IPS-20b (cell line): Measurements from ENCODE around the gene CUL1.

Experiments
- H3K27ac ChIP-seq: one replicate; pipeline ENCODE4 v1.5.1; 2013; ENCODE audit warnings: low read length
- H3K27me3 ChIP-seq: 2 replicates; pipeline ENCODE4 v1.6.1; 2013; ENCODE audit warnings: mild to moderate bottlenecking, low read length, inconsistent platforms; ENCODE audit not compliant: insufficient read depth
- H3K36me3 ChIP-seq: 2 replicates; pipeline ENCODE4 v1.6.1; 2013; ENCODE audit warnings: low read depth, mild to moderate bottlenecking, inconsistent platforms, low read length, moderate library complexity; ENCODE audit not compliant: insufficient read depth
- H3K4me1 ChIP-seq: 2 replicates; pipeline ENCODE4 v1.6.1; 2013; ENCODE audit warnings: mild to moderate bottlenecking, control low read depth, inconsistent platforms, low read length, moderate library complexity; ENCODE audit not compliant: insufficient read depth
- H3K4me3 ChIP-seq: 2 replicates; pipeline ENCODE4 v1.5.1; 2013; ENCODE audit warnings: mild to moderate bottlenecking, low read length, inconsistent platforms
- H3K9ac ChIP-seq: 2 replicates; pipeline ENCODE4 v1.6.1; 2013; ENCODE audit warnings: low read depth, mild to moderate bottlenecking, inconsistent platforms, low read length, moderate library complexity
- H3K9me3 ChIP-seq: 2 replicates; pipeline ENCODE4 v1.6.1; 2013; ENCODE audit warnings: mild to moderate bottlenecking, low read depth, low read length, inconsistent platforms; ENCODE audit not compliant: insufficient read depth

CUL1 gene

DNA sequence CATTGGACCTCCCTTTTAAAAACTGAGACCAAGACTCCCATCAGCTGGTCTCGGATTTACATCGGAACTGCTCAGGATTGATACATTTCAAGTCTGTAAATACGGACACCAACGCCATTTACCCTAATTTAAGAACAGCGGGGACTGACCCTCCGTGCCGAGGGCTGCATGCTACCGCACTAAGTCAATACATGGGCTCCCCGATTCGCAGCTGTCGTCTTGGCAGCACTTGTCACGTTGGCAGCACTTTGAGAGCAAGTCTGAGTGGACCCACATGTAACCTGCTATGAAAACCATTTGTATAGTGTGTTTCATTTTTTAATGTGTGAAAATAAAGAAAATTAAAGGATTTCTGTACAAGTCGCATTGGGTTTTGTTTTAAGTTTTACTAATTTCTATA lies 102.0 kb downstream of the CUL1 start:
- Histone ChIP-seq H3K27me3 (no peaks in the 10 kb centered on the region), H3K4me3 (peak overlapping the region; percentile 31; the same call in 1 of the 2 replicates), H3K4me1 (peaks cover 11% of the 10 kb centered on the region), H3K9ac (no peak overlapping the region; the same call in 1 of the 2 replicates), H3K27ac (peak overlapping the region; percentile 19), H3K36me3 (peaks cover 68% of the 10 kb centered on the region), H3K9me3 (no peaks in the 10 kb centered on the region)

DNA sequence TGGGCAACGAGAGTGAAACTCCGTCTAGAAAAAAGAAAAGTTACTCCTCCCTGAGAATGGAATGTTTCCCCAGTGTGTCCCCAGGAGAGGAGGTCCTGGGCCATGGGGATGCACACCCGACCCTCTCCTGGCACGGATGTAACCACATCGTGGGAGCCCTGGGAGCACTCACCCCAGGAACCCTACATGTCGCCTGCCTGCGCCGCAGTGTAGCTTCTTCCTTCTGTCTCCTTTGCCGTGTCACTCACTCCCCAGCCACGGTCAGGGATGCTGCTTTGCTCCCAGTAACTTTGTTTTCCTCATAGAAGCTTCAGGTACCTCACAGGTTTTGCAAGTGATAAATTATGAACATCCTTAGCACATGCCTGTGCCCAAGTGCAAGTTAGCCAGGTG lies 103.4 kb downstream of the CUL1 start:
- H3K36me3 ChIP-seq = peaks cover 69% of the 10 kb centered on the region
- H3K27me3 ChIP-seq = no peaks in the 10 kb centered on the region
- peaks cover 11% of the 10 kb centered on the region for H3K4me1 ChIP-seq
- no peak overlapping the region for H3K4me3 ChIP-seq
- H3K9me3 ChIP-seq = no peaks in the 10 kb centered on the region
- no peak overlapping the region for H3K27ac ChIP-seq
- no peak overlapping the region for H3K9ac ChIP-seq

DNA sequence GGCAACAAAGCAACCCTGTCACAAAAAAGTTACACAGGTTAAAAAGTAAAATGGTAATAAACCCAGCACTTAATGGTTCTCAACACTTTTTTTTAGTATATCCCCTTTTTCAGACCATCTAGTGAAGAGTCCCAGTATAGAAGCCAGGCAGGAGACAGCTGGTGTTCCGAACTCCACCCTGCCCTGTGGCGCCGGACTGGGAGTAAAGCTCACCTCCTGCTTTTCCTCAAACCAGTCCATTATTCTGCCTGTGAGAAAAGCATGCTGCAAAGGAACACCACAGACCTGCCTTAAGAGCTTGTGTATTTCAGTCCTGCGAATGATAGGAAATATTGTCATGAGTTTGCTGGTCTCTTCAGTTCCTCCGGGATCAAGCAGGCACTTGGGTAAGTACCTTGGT lies 104.4 kb downstream of the CUL1 start:
- H3K36me3 ChIP-seq = peaks cover 69% of the 10 kb centered on the region
- peaks cover 11% of the 10 kb centered on the region for H3K4me1 ChIP-seq
- no peaks in the 10 kb centered on the region for H3K9me3 ChIP-seq
- H3K27me3 ChIP-seq = no peaks in the 10 kb centered on the region
- no peak overlapping the region for H3K9ac ChIP-seq
- no peak overlapping the region for H3K27ac ChIP-seq
- H3K4me3 ChIP-seq = no peak overlapping the region

DNA sequence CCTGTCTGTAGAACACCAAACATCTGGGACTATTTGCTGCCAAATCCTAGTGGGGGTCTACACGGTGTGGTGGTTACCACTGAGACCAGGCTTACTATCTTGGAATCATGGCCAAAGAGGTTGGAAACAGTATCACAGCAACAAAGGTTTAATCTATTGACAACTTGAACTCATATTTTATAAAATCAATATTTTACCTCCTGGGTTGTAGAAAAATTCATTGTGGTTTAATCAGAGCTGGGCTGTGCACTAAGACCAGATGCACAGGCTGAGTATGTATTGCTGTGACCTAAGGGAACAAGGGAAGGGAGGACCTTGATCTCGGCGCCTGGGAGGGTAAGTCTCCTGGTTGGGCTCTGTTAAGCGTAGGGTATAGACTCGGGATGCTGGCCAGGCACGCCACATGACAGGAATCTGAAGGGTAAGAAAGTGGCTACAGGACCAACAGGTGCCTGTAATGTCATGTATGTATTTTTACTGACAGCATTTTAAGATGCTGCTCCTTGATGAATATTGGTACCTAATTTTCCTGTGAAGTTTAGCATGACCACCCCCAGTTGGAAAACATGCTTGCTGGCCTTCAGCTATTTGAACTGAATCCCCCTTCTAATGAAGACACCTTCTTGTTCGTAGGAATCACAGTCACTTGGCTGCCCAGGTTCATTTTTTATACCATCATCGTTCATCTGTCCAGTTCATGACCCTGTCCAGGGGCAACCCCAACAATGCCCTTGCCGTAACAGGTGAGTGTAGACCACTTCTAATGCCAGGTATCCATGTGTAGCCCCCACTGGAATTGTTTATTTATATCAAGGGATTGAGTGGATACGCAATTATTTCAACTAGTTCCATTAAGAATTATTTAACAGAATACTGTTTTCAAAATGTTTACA lies 105.9 kb downstream of the CUL1 start:
- H3K9me3 ChIP-seq = no peaks in the 10 kb centered on the region
- H3K4me1 ChIP-seq = peaks cover 10% of the 10 kb centered on the region
- H3K4me3 ChIP-seq = no peak overlapping the region
- peaks cover 69% of the 10 kb centered on the region for H3K36me3 ChIP-seq
- no peaks in the 10 kb centered on the region for H3K27me3 ChIP-seq
- no peak overlapping the region for H3K27ac ChIP-seq
- no peak overlapping the region for H3K9ac ChIP-seq

DNA sequence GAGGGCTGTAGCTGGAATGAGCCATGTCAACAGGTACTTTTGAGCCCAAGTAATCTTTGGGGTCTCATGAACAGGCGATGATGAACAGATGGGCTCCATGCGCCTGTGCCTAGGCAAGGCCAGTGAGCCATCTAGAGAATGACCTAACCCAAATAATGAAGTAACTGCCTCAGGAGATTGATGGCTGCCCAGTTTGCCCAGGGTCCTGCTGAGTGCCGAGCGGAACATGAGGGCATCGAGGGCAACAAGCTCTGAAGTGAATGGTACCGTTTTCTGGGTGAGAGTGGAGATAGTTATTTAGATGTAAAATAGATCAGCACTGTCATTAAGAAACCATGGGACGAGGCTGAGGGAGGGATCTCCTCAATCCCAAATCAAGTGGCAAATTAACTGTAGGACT lies 107.5 kb downstream of the CUL1 start:
- H3K9me3 ChIP-seq = no peaks in the 10 kb centered on the region
- H3K4me1 ChIP-seq = no peaks in the 10 kb centered on the region
- no peak overlapping the region for H3K9ac ChIP-seq
- peaks cover 69% of the 10 kb centered on the region for H3K36me3 ChIP-seq
- no peak overlapping the region for H3K4me3 ChIP-seq
- no peaks in the 10 kb centered on the region for H3K27me3 ChIP-seq
- H3K27ac ChIP-seq = no peak overlapping the region

DNA sequence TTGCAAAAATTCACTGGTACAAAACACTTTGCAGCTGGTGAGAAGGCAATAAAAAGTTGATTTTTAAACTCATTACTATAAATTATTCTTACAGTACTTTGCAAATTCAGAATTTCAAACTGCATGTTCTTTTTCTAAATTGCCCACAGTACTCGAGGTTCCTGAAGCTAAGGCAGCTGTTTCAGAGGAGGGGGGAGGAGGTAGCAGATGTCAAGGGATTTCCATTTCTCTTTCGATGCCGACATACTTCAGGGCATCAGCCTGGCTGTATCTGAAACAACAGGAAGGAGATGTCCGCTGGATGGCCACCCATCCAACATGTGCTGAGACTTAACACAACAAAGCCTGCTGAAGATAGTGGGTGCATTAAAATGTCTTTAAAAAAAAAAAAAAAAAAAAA lies 108.7 kb downstream of the CUL1 start:
- H3K9me3 ChIP-seq = no peaks in the 10 kb centered on the region
- H3K27me3 ChIP-seq = no peaks in the 10 kb centered on the region
- no peak overlapping the region for H3K4me3 ChIP-seq
- peaks cover 69% of the 10 kb centered on the region for H3K36me3 ChIP-seq
- no peak overlapping the region for H3K9ac ChIP-seq
- no peaks in the 10 kb centered on the region for H3K4me1 ChIP-seq
- H3K27ac ChIP-seq = no peak overlapping the region

DNA sequence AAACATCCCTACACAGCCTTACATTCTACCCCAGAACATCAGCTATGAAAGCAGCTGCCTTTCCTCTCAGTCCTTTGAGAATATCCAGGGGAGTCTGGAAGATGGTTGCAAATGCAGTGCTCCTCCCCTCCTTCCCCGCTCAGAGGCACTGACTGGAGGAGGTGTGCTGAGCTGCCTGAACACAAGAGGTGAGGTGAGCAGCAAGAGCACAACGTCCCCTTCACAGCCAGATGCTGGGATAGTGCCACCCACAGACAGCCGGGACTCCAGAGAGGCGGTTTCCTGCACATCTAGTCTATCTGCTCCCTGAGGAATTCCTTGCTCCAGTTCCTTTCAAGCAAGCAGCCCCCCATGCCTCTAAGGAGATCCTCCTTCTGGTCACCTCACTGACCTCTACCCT lies 111.2 kb downstream of the CUL1 start:
- Histone ChIP-seq H3K27ac (no peak overlapping the region), H3K9me3 (no peaks in the 10 kb centered on the region), H3K9ac (no peak overlapping the region), H3K27me3 (no peaks in the 10 kb centered on the region), H3K4me1 (no peaks in the 10 kb centered on the region), H3K4me3 (no peak overlapping the region), H3K36me3 (peaks cover 93% of the 10 kb centered on the region)

DNA sequence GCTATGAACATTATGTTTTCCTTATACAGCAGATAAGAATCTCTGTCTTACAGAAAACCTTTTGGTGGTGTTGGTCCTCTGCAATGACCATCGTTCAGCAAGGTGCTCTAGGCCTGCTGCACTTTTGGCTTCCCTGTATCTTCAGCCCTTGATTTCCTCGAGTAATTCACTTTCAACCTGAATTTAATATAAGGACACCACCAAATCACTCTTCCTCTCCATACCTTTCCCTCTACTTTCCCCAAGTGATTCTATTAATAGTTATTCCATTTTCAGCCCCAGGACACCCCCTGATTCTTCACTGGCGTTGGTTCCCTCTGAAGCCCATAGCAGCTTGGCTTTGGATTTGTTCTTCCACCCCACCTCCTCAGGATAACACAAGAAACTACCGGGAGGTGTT lies 113.2 kb downstream of the CUL1 start:
- Histone ChIP-seq H3K9me3 (no peaks in the 10 kb centered on the region), H3K36me3 (peaks cover 100% of the 10 kb centered on the region)

DNA sequence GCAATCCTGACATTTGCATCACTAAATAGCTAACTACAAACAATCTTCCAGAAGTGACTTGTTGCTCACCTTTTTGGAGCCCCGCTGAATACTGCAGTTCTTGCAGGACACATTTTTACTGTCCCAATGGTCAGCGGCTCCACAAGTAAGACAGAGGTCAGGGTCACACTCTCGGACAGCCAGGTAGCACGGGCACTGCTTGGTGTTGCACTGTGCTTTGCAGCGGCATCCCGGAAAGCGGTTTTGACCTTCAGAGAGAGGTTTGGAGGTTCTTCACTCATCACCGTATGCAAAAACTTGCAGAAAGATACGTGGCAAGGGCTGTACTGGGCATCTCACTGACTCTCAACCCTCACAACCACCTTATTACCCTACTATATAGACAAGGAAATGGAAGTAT lies 115.2 kb downstream of the CUL1 start:
- no peaks in the 10 kb centered on the region for H3K9me3 ChIP-seq
- H3K4me1 ChIP-seq = no peaks in the 10 kb centered on the region
- peaks cover 100% of the 10 kb centered on the region for H3K36me3 ChIP-seq
- no peaks in the 10 kb centered on the region for H3K27me3 ChIP-seq
- H3K9ac ChIP-seq = no peak overlapping the region
- H3K4me3 ChIP-seq = no peak overlapping the region
- H3K27ac ChIP-seq = no peak overlapping the region

More for the DNA sequence above, 113.2 kb downstream of the CUL1 start:
- no peak overlapping the region for H3K27ac ChIP-seq
- H3K4me1 ChIP-seq = no peaks in the 10 kb centered on the region
- no peak overlapping the region for H3K4me3 ChIP-seq
- H3K27me3 ChIP-seq = no peaks in the 10 kb centered on the region
- no peak overlapping the region for H3K9ac ChIP-seq

DNA sequence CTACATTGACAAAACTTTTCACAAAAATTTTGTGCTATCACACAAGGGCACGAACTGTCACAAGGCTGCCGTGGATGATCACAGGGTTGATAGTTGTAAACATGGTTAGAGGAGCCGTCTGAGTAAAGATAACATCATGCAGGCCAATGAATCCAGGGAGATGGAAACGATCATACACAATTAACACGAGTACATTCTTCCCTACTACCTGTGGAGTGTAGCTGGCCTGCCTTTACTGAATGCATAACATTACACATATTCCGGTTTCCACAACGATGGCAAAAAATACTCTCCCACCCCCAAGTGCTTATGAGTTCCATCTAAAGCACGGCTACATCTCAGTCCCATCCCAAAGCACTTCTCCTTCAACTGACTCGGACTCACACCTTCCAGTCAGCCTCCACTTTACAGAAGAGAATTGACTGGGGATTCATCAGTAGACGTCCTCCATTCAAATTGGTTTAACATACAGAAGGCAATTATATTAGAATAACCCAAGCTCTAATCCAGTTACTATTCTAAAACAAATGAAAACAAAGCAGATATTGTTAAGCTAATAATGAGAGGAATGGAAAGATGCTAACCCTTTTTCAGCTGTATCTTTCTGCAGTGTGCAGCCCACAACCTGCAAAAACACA lies 116.3 kb downstream of the CUL1 start:
- Histone ChIP-seq H3K36me3 (peaks cover 100% of the 10 kb centered on the region), H3K4me1 (no peaks in the 10 kb centered on the region), H3K9me3 (no peaks in the 10 kb centered on the region), H3K27me3 (no peaks in the 10 kb centered on the region), H3K9ac (no peak overlapping the region; the same call in 1 of the 2 replicates), H3K4me3 (no peak overlapping the region), H3K27ac (no peak overlapping the region)

DNA sequence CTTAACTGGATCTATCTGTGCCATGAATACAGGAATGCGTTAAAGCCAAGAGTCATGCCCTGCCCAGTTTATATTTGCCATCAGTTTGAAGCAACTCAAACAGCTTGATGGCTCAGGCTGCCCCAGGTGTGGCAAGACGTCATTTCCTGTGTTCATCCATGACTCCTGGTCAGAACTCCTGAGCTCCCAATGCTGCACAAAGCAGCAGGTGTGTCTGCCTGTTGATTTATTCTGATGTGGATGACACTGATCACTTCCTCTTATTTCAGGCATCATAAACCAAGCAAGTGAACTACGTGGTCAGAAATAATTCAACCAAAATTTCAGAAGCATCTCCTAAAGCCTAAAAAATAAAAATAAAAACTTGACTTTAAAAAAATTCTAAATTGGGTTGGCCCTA lies 116.9 kb downstream of the CUL1 start:
- Histone ChIP-seq H3K27me3 (no peaks in the 10 kb centered on the region), H3K27ac (no peak overlapping the region), H3K9ac (no peak overlapping the region; the same call in 1 of the 2 replicates), H3K9me3 (no peaks in the 10 kb centered on the region), H3K4me1 (no peaks in the 10 kb centered on the region), H3K4me3 (no peak overlapping the region), H3K36me3 (peaks cover 97% of the 10 kb centered on the region)
